SK-N-SH treated with all-trans-retinoic acid at 6 μM for 48 hours (cell line): ENCODE measurements around the gene PARP6.

Source experiments
- ATAC-seq: fragments of 200-7000 bp; cut with Tn5 transposase; 3 replicates; pipeline ENCODE4 v1.9.1; 2020; ENCODE audit warnings: mild to moderate bottlenecking, moderate library complexity
- BACH2 ChIP-seq: fragments of 250-450 bp; sonication (Bioruptor Pico); IDR thresholded peaks from 2 replicates; pipeline ENCODE4 v1.9.0; 2021; ENCODE audit warnings: mild to moderate bottlenecking, borderline replicate concordance
- CREB5 ChIP-seq: fragments of 250-450 bp; sonication (Bioruptor Pico); IDR thresholded peaks from 2 replicates; pipeline ENCODE4 v1.5.1; 2020; ENCODE audit warnings: low read depth, mild to moderate bottlenecking, moderate library complexity
- CSDC2 ChIP-seq: fragments of 250-450 bp; sonication (Bioruptor Pico); IDR thresholded peaks from 2 replicates; pipeline ENCODE4 v1.5.0; 2020; ENCODE audit warnings: mild to moderate bottlenecking, moderate library complexity
- CSRNP3 ChIP-seq: fragments of 250-450 bp; sonication (Bioruptor Pico); IDR thresholded peaks from 2 replicates; pipeline ENCODE4 v1.5.1; 2021; ENCODE audit warnings: mild to moderate bottlenecking, moderate library complexity
- GLIS3 ChIP-seq: fragments of 250-450 bp; sonication (Bioruptor Pico); IDR thresholded peaks from 2 replicates; pipeline ENCODE4 v1.5.0; 2020; ENCODE audit warnings: mild to moderate bottlenecking, moderate library complexity
- ISL1 ChIP-seq: fragments of 250-450 bp; sonication (Bioruptor Pico); IDR thresholded peaks from 2 replicates; pipeline ENCODE4 v2.1.2; 2022; ENCODE audit warnings: mild to moderate bottlenecking, moderate library complexity
- OSR1 ChIP-seq: fragments of 250-450 bp; sonication (Bioruptor Pico); IDR thresholded peaks from 2 replicates; pipeline ENCODE4 v1.8.0; 2022; ENCODE audit warnings: moderate library complexity, mild to moderate bottlenecking, inconsistent platforms
- PPARA ChIP-seq: fragments of 250-450 bp; sonication (Bioruptor Pico); IDR thresholded peaks from 2 replicates; pipeline ENCODE4 v1.5.0; 2020; ENCODE audit warnings: mild to moderate bottlenecking, borderline replicate concordance
- RARB ChIP-seq: fragments of 250-450 bp; sonication (Bioruptor Pico); IDR thresholded peaks from 2 replicates; pipeline ENCODE4 v1.8.0; 2021; ENCODE audit warnings: mild to moderate bottlenecking, moderate library complexity
- SNAI2 ChIP-seq: fragments of 250-450 bp; sonication (Bioruptor Pico); IDR thresholded peaks from 2 replicates; pipeline ENCODE4 v1.5.0; 2020; ENCODE audit warnings: mild to moderate bottlenecking, moderate library complexity
- TCF4 ChIP-seq: fragments of 250-450 bp; sonication (Bioruptor Pico); IDR thresholded peaks from 2 replicates; pipeline ENCODE4 v1.8.0; 2021; ENCODE audit warnings: mild to moderate bottlenecking, moderate library complexity, borderline replicate concordance
- TOX ChIP-seq: fragments of 250-450 bp; sonication (Bioruptor Pico); IDR thresholded peaks from 2 replicates; pipeline ENCODE4 v1.8.0; 2021; ENCODE audit warnings: mild to moderate bottlenecking, moderate library complexity, borderline replicate concordance
- ZC3H10 ChIP-seq: fragments of 250-450 bp; sonication (Bioruptor Pico); IDR thresholded peaks from 2 replicates; pipeline ENCODE4 v1.5.1; 2021; ENCODE audit warnings: mild to moderate bottlenecking, moderate library complexity
- ZFP3 ChIP-seq: fragments of 250-450 bp; sonication (Bioruptor Pico); IDR thresholded peaks from 2 replicates; pipeline ENCODE4 v1.5.0; 2020; ENCODE audit warnings: mild to moderate bottlenecking, moderate library complexity
- ZFP30 ChIP-seq: fragments of 450-650 bp; formaldehyde crosslinking; IDR thresholded peaks from 2 replicates; pipeline ENCODE4 v1.5.0; 2022; ENCODE audit warnings: mild to moderate bottlenecking, moderate library complexity
- ZNF565 ChIP-seq: fragments of 450-650 bp; formaldehyde crosslinking; conservative IDR thresholded peaks from 2 replicates; pipeline ENCODE4 v1.5.0; 2020; ENCODE audit warnings: low read depth, mild to moderate bottlenecking, moderate library complexity
- ZNF70 ChIP-seq: fragments of 450-650 bp; formaldehyde crosslinking; IDR thresholded peaks from 2 replicates; pipeline ENCODE4 v1.5.0; 2020; ENCODE audit warnings: mild to moderate bottlenecking, moderate library complexity
- ZNF8 ChIP-seq: fragments of 450-650 bp; formaldehyde crosslinking; IDR thresholded peaks from 2 replicates; pipeline ENCODE4 v1.5.0; 2020; ENCODE audit warnings: mild to moderate bottlenecking, moderate library complexity
- TF ChIP-seq, protein P1 (sequence below): fragments of 250-450 bp; sonication (Bioruptor Pico); IDR thresholded peaks from 2 replicates; pipeline ENCODE4 v1.8.0; 2021; ENCODE audit warnings: low read depth, mild to moderate bottlenecking, moderate library complexity, borderline replicate concordance
- TF ChIP-seq, protein P2 (sequence below): fragments of 250-450 bp; sonication (Bioruptor Pico); IDR thresholded peaks from 2 replicates; pipeline ENCODE4 v1.5.0; 2020; ENCODE audit warnings: mild to moderate bottlenecking, moderate library complexity

The PARP6 gene

DNA sequence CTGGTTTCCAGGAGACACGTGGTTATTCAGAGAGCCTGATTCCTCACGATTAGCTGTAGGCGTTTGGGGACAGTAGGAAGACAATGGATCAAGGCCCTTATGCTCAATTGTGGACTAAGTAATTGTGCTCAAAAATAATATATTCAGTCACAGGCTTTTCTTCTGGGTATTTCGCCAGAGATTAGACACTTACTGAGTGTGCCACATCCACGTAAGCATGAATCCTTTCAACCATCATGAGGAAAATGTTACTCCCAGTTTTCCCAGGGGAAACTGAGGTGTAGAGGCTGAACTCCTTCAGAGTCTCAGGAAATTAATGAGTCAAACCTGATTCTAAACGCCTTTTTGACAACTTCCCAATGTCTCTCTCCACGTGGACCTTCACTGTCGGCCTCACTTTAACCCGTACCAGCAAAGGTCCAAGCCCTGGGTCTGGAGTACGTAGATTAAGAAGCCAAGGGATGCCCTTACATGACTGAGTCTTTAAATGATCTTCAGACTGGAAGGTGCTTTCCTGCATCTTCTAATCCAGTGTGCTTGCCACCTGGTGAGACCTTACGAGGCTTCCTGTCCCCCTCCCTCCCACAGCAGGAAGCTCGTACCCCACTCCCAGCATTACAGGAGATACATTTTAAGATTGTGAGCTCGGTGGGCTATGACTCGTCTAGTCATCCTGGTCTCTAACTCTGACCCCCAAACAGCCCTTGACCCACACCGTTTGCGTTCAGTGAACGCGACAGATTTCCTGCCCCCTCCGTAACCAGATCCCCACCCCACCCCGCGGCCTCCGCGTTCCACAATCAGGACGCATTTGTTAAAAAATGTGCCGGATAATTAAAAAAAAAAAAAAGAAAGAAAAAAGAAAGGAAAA is 43.0 kb downstream of the PARP6 start:
- TF ChIP-seq CREB5 (CRISPR knock-in tag) (no peak), ZFP3 (CRISPR knock-in tag) (no peak), ZC3H10 (CRISPR knock-in tag) (no peak), BACH2 (CRISPR knock-in tag) (no peak), CSRNP3 (CRISPR knock-in tag) (no peak), ZNF565 (CRISPR knock-in tag) (no peak), GLIS3 (CRISPR knock-in tag) (no peak), TOX (no peak), ISL1 (CRISPR knock-in tag) (no peak), ZNF8 (CRISPR knock-in tag) (no peak), CSDC2 (no peak), RARB (no peak), OSR1 (CRISPR knock-in tag) (no peak), ZFP30 (CRISPR knock-in tag) (no peak), PPARA (CRISPR knock-in tag) (no peak), ZNF70 (CRISPR knock-in tag) (no peak), SNAI2 (CRISPR knock-in tag) (no peak)
- TF ChIP-seq, protein P1, sequence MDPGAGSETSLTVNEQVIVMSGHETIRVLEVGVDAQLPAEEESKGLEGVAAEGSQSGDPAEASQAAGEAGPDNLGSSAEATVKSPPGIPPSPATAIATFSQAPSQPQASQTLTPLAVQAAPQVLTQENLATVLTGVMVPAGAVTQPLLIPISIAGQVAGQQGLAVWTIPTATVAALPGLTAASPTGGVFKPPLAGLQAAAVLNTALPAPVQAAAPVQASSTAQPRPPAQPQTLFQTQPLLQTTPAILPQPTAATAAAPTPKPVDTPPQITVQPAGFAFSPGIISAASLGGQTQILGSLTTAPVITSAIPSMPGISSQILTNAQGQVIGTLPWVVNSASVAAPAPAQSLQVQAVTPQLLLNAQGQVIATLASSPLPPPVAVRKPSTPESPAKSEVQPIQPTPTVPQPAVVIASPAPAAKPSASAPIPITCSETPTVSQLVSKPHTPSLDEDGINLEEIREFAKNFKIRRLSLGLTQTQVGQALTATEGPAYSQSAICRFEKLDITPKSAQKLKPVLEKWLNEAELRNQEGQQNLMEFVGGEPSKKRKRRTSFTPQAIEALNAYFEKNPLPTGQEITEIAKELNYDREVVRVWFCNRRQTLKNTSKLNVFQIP (CRISPR knock-in tag): no peak
- TF ChIP-seq, protein P2, sequence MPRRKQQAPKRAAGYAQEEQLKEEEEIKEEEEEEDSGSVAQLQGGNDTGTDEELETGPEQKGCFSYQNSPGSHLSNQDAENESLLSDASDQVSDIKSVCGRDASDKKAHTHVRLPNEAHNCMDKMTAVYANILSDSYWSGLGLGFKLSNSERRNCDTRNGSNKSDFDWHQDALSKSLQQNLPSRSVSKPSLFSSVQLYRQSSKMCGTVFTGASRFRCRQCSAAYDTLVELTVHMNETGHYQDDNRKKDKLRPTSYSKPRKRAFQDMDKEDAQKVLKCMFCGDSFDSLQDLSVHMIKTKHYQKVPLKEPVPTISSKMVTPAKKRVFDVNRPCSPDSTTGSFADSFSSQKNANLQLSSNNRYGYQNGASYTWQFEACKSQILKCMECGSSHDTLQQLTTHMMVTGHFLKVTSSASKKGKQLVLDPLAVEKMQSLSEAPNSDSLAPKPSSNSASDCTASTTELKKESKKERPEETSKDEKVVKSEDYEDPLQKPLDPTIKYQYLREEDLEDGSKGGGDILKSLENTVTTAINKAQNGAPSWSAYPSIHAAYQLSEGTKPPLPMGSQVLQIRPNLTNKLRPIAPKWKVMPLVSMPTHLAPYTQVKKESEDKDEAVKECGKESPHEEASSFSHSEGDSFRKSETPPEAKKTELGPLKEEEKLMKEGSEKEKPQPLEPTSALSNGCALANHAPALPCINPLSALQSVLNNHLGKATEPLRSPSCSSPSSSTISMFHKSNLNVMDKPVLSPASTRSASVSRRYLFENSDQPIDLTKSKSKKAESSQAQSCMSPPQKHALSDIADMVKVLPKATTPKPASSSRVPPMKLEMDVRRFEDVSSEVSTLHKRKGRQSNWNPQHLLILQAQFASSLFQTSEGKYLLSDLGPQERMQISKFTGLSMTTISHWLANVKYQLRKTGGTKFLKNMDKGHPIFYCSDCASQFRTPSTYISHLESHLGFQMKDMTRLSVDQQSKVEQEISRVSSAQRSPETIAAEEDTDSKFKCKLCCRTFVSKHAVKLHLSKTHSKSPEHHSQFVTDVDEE (CRISPR knock-in tag): no peak
- no peak for ATAC-seq

GRCh38 chr15:72227720-72228119 is 44.6 kb downstream of the PARP6 start:
- TF ChIP-seq CSDC2 (no peak), ZNF70 (CRISPR knock-in tag) (no peak), OSR1 (CRISPR knock-in tag) (no peak), TCF4 (CRISPR knock-in tag) (no peak), ZNF565 (CRISPR knock-in tag) (no peak)
- TF ChIP-seq, protein P2 (CRISPR knock-in tag): no peak
- no peak for ATAC-seq
